Nephron (organoid): Measurements from ENCODE around the gene PAPOLG.

Experiments
- H3K27ac Mint-ChIP-seq, 3 experiments: 2 replicates each; pipeline ENCODE4 v1.8.0; 2020; ENCODE audit warnings: mixed read lengths in 3 of 3, mild to moderate bottlenecking in 2 of 3, moderate library complexity in 1 of 3
- H3K27me3 Mint-ChIP-seq: 2 replicates; pipeline ENCODE4 v1.8.0; 2021; ENCODE audit warnings: low read depth, mild to moderate bottlenecking, moderate library complexity, mixed read lengths
- H3K36me3 Mint-ChIP-seq: 2 replicates; pipeline ENCODE4 v1.8.0; 2020; ENCODE audit warnings: low read depth, mixed read lengths
- H3K4me1 Mint-ChIP-seq: 2 replicates; pipeline ENCODE4 v1.8.0; 2020; ENCODE audit warnings: mixed read lengths
- H3K4me3 Mint-ChIP-seq, 3 experiments: 2 replicates each; pipeline ENCODE4 v1.8.0; 2020; ENCODE audit warnings: mild to moderate bottlenecking in 3 of 3, mixed read lengths in 3 of 3, moderate library complexity in 2 of 3
- H3K9me3 Mint-ChIP-seq: 2 replicates; pipeline ENCODE4 v1.8.0; 2020; ENCODE audit warnings: mixed read lengths
- CTCF ChIP-seq, 3 experiments: fragments of 200-600 bp; sonication (generic); IDR thresholded peaks; one replicate each; pipeline ENCODE4 v1.5.0; 2021; ENCODE audit warnings: antibody characterized with exemption in 3 of 3; ENCODE audit not compliant: unreplicated experiment in 3 of 3

The PAPOLG gene

DNA sequence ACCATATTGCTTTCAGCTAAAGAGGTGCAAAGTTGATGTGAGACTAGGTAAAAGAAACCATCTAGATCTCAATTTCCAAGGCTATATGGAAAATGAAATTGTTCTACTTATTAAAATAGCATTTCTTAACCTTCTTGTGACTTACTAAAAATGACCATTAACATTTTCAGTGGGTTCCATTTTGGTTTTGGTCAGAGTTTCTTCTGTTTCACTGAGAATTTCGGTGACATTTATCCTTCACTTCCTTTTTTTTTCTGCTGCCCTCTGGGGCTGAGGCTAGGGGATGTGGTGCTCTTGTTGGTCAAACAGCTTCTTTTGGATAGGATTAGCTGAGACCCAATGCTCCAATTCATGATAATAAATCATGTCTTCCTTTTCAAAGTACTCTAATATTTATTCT is 81.1 kb downstream of the PAPOLG start:
- H3K9me3 Mint-ChIP-seq = no peaks in the 10 kb centered on the region
- no peaks in the 10 kb centered on the region for H3K4me1 Mint-ChIP-seq

DNA sequence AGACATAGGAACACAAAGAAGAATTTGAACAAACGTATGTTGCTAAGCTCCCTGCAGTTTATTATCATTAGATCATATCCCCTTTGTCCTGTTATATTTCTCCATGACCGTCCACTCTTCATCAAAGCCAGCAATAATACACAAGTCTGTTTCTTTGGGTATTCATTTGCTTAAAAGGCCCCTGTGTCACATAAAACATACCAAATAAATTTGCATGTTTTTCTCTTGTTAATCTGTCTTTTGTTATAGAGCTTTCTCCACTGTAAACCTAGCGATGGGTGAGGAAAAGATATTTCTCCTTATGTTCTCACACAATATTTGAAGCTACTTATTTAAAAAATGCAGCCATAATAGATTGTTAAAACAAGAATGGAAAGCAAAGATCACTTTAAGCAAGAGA is 82.4 kb downstream of the PAPOLG start:
- Mint-ChIP-seq H3K27ac (no peak overlapping the region), H3K36me3 (no peaks in the 10 kb centered on the region), H3K9me3 (no peaks in the 10 kb centered on the region)

More for the DNA sequence above, 81.1 kb downstream of the PAPOLG start:
- H3K4me3 Mint-ChIP-seq = no peak overlapping the region
- no peak overlapping the region for H3K27ac Mint-ChIP-seq
- no peaks in the 10 kb centered on the region for H3K27me3 Mint-ChIP-seq
- TF ChIP-seq CTCF (IDR thresholded peaks at IDR 0.05; ENCODE audit: unreplicated experiment in 3 of 3) = no peak
- no peaks in the 10 kb centered on the region for H3K36me3 Mint-ChIP-seq

GRCh38 chr2:60839126-60839813 is 83.2 kb downstream of the PAPOLG start:
- Mint-ChIP-seq H3K27ac (no peak overlapping the region), H3K36me3 (no peaks in the 10 kb centered on the region), H3K9me3 (no peaks in the 10 kb centered on the region), H3K4me1 (no peaks in the 10 kb centered on the region), H3K4me3 (no peak overlapping the region), H3K27me3 (no peaks in the 10 kb centered on the region)
- TF ChIP-seq CTCF (IDR thresholded peaks at IDR 0.05; ENCODE audit: unreplicated experiment in 3 of 3) = no peak

More for the DNA sequence above, 82.4 kb downstream of the PAPOLG start:
- Mint-ChIP-seq H3K27me3 (no peaks in the 10 kb centered on the region), H3K4me1 (no peaks in the 10 kb centered on the region), H3K4me3 (no peak overlapping the region)
- no peak for TF ChIP-seq CTCF (IDR thresholded peaks at IDR 0.05; ENCODE audit: unreplicated experiment in 3 of 3)

GRCh38 chr2:60840880-60841279 is 84.8 kb downstream of the PAPOLG start:
- Mint-ChIP-seq H3K4me3 (no peak overlapping the region), H3K4me1 (no peaks in the 10 kb centered on the region), H3K27ac (no peak overlapping the region), H3K36me3 (no peaks in the 10 kb centered on the region), H3K27me3 (no peaks in the 10 kb centered on the region), H3K9me3 (no peaks in the 10 kb centered on the region)
- no peak for TF ChIP-seq CTCF (IDR thresholded peaks at IDR 0.05; ENCODE audit: unreplicated experiment in 3 of 3)

- no peak for TF ChIP-seq CTCF (IDR thresholded peaks at IDR 0.05; ENCODE audit: unreplicated experiment in 3 of 3)
- Mint-ChIP-seq H3K36me3 (no peaks in the 10 kb centered on the region), H3K4me1 (no peaks in the 10 kb centered on the region), H3K27ac (no peak overlapping the region), H3K4me3 (no peak overlapping the region), H3K27me3 (no peaks in the 10 kb centered on the region), H3K9me3 (peaks cover 4% of the 10 kb centered on the region)
Observed at GRCh38 chr2:60843006-60843405, 86.9 kb downstream of the PAPOLG start.

DNA sequence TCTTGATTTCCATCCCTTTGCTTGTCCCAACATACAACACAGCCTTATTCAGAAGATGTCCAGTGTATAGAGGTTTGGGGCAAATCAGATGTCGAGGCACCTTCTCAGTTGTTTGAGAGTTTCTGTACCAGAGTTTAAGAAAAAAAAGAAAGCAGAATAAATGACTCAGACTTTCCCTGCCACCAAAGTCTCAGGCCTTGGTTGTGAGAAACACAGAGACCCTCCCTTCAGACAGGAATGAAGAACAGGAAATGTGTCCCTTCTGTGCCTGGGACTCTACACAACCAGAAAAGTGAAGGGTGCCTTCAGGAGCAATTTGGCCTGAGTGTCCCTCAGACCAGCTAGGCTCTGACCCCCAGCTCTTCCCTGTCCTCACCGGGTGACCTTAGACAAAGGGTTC is 88.0 kb downstream of the PAPOLG start:
- Mint-ChIP-seq H3K9me3 (peaks cover 4% of the 10 kb centered on the region), H3K4me3 (no peak overlapping the region), H3K4me1 (no peaks in the 10 kb centered on the region), H3K27me3 (no peaks in the 10 kb centered on the region), H3K36me3 (no peaks in the 10 kb centered on the region), H3K27ac (no peak overlapping the region)
- no peak for TF ChIP-seq CTCF (IDR thresholded peaks at IDR 0.05; ENCODE audit: unreplicated experiment in 3 of 3)
